ENCODE data around the gene STAG1. TPM values are rescaled to one million over a fixed set of nuclear protein-coding genes. Genes with fewer than 3 reads are reported as not detected.

STAG1 gene
- total and polyA plus RNA-seq, 12 donors = 7.5 to 39.8 (median 24.6) TPM

DNA sequence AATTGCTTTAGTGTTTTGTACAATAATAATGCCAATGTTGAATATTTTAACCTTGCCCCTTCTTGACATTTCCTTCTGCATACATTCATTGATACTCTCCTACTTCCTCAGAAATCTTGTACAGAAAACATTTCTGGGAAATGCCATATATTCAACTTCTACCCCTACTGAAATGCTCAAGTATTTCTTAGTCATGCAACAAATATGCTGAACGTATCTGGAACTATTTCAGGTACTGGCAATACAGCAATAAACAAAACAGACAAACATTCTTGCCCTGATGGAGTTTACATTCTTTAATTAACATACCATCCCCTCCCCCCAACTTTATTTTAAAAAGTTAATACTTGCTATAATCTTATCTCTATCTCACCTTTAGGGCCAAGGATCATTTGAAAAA, 147.2 kb downstream of the STAG1 start:
- no peak for TF ChIP-seq POLR2A (IDR thresholded peaks at IDR 0.05)
- TF ChIP-seq, protein P1, sequence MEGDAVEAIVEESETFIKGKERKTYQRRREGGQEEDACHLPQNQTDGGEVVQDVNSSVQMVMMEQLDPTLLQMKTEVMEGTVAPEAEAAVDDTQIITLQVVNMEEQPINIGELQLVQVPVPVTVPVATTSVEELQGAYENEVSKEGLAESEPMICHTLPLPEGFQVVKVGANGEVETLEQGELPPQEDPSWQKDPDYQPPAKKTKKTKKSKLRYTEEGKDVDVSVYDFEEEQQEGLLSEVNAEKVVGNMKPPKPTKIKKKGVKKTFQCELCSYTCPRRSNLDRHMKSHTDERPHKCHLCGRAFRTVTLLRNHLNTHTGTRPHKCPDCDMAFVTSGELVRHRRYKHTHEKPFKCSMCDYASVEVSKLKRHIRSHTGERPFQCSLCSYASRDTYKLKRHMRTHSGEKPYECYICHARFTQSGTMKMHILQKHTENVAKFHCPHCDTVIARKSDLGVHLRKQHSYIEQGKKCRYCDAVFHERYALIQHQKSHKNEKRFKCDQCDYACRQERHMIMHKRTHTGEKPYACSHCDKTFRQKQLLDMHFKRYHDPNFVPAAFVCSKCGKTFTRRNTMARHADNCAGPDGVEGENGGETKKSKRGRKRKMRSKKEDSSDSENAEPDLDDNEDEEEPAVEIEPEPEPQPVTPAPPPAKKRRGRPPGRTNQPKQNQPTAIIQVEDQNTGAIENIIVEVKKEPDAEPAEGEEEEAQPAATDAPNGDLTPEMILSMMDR (IDR thresholded peaks at IDR 0.05) = no peak
- Histone ChIP-seq H3K9me3 (replicated peaks in 1 of 3) (no peaks in the 10 kb centered on the region), H3K36me3 (replicated peaks in 1 of 2) (peaks cover 0 to 4% of the 10 kb centered on the region in 2 donors), H3K4me1 (replicated peaks in 1 of 2) (no peaks in the 10 kb centered on the region), H3K27me3 (no peaks in the 10 kb centered on the region), H3K27ac (no peak overlapping the region), H3K4me3 (no peak overlapping the region)
- intact Hi-C loops (cut with DNase I) = no loop called here
- no peak for DNase-seq
- 57 to 83% (median 75%) methylated on average over 1 of the region's 1 CpG for WGBS, 4 donors

DNA sequence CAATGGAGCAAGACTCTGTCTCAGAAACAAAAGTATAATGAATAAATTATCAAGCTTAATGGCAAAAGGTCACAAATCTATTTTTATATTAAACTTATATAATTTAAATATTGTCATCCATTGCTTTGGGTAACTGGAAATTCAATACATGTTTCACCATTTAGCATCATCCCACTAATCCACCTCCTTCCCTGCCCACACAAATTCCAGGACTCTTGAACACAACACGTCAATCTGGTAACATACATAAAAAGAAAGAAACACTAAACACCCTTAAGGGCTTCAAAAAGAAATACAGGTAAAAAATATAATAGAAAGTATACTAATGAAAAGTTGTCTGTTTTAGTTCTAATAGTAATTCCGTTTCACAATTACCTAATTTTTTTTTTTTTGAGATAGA, 149.4 kb downstream of the STAG1 start:
- no peaks in the 10 kb centered on the region for H3K27me3 ChIP-seq
- H3K27ac ChIP-seq = no peak overlapping the region
- peaks cover 0 to 4% of the 10 kb centered on the region in 2 donors for H3K36me3 ChIP-seq (replicated peaks in 1 of 2)
- H3K9me3 ChIP-seq (replicated peaks in 1 of 3) = no peaks in the 10 kb centered on the region
- no peaks in the 10 kb centered on the region for H3K4me1 ChIP-seq (replicated peaks in 1 of 2)
- DNase-seq = no peak
- 92 to 97% (median 94%) methylated on average over 2 of the region's 2 CpGs for WGBS, 4 donors
- intact Hi-C loops (cut with DNase I) = no loop called here
- H3K4me3 ChIP-seq = no peak overlapping the region
- TF ChIP-seq, protein P1 (IDR thresholded peaks at IDR 0.05) = no peak
- TF ChIP-seq POLR2A (IDR thresholded peaks at IDR 0.05) = no peak

DNA sequence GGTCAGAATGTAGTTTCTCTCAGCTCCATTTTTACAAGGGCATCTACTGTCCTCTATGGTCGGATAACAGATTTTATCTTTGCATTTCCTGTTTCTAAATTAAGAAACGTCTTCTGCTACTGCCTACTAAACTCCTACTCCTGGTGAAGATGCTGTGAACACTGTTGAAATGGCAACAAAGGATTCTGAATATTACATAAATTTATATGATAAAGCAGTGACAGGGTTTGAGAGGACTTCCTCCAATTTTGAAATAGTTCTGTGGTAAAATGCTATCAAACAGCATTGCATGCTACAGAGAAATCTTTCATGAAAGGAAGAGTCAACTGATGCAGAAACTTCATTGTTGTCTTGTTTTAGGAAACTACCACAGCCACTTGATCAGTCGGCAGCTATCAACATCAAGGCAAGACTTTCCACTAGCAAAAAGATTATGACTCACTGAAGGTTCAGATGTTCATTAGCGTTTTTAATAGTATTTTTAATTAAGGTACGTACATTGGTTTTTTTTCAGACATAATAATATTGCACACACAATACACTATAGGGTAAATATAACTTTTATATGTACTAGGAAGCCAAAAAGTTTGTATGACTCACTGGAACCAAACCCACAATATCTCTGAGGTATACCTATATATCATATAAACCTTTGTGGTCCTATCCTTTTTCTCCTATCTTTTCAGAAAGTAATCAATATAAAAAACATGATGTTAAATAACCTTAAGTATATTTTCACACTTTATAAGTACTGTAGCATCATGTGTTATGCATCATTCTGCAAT, 156.1 kb downstream of the STAG1 start:
- Histone ChIP-seq H3K36me3 (replicated peaks in 1 of 2) (no peaks in the 10 kb centered on the region), H3K27ac (no peak overlapping the region), H3K4me3 (no peak overlapping the region), H3K4me1 (replicated peaks in 1 of 2) (peaks cover 0 to 10% of the 10 kb centered on the region in 2 donors), H3K27me3 (no peaks in the 10 kb centered on the region), H3K9me3 (replicated peaks in 1 of 3) (no peaks in the 10 kb centered on the region)
- WGBS, 4 donors = 36 to 42% (median 38%) methylated on average over 5 of the region's 5 CpGs
- no peak for DNase-seq
- no peak for TF ChIP-seq POLR2A (IDR thresholded peaks at IDR 0.05)
- TF ChIP-seq, protein P1 (IDR thresholded peaks at IDR 0.05) = no peak
- intact Hi-C loops (cut with DNase I) = no loop called here

DNA sequence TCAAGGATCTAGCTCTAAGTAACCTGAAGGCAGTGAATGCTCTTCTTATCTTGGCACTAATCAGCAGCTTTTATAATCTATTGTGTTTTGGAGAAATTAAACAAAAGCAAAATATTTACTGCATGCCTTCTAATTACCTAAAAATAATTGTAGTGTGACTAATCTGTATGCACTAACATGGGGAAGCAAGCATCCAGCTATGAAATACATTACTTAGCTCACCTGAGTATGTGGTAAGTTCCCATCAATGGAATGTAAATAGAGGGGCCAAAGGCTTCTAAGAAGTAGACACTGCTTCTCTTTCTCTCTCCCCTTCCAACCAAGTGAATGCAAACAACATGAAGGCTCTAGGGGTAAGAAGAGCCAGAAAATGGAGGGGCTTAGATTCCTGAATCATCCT, 165.6 kb downstream of the STAG1 start:
- no peak for DNase-seq
- Histone ChIP-seq H3K27me3 (no peaks in the 10 kb centered on the region), H3K27ac (no peak overlapping the region), H3K9me3 (replicated peaks in 1 of 3) (no peaks in the 10 kb centered on the region), H3K4me3 (no peak overlapping the region), H3K36me3 (replicated peaks in 1 of 2) (no peaks in the 10 kb centered on the region), H3K4me1 (replicated peaks in 1 of 2) (peaks cover 0 to 12% of the 10 kb centered on the region in 2 donors)
- intact Hi-C loops (cut with DNase I) = no loop called here
- no peak for TF ChIP-seq POLR2A (IDR thresholded peaks at IDR 0.05)
- TF ChIP-seq, protein P1 (IDR thresholded peaks at IDR 0.05) = no peak
